Measurements from ENCODE around the gene KLHL3.
"Not testable (repeated sequence)": the region's sequence is repeated elsewhere in the genome, so short reads cannot be mapped to it uniquely, and the experiment has no call there.

Gene KLHL3

GRCh38 chr5:137649228-137649935 lies 86.5 kb downstream of the KLHL3 start:
- Mint-ChIP-seq H3K4me3 (no peak overlapping the region), H3K27me3 (no peaks in the 10 kb centered on the region), H3K27ac (no peak overlapping the region), H3K36me3 (ENCODE audit: low read depth) (peaks cover 23% of the 10 kb centered on the region), H3K4me1 (ENCODE audit: low read depth) (no peaks in the 10 kb centered on the region), H3K9me3 (no peaks in the 10 kb centered on the region)

GRCh38 chr5:137648361-137648760 lies 87.5 kb downstream of the KLHL3 start:
- no peaks in the 10 kb centered on the region for H3K4me1 Mint-ChIP-seq (ENCODE audit: low read depth)
- peaks cover 24% of the 10 kb centered on the region for H3K36me3 Mint-ChIP-seq (ENCODE audit: low read depth)
- H3K27me3 Mint-ChIP-seq: no peaks in the 10 kb centered on the region
- H3K9me3 Mint-ChIP-seq: no peaks in the 10 kb centered on the region
- H3K4me3 Mint-ChIP-seq: no peak overlapping the region
- no peak overlapping the region for H3K27ac Mint-ChIP-seq

GRCh38 chr5:137647401-137647800 lies 88.5 kb downstream of the KLHL3 start:
- H3K27ac Mint-ChIP-seq: no peak overlapping the region
- H3K4me1 Mint-ChIP-seq (ENCODE audit: low read depth): no peaks in the 10 kb centered on the region
- H3K27me3 Mint-ChIP-seq: no peaks in the 10 kb centered on the region
- H3K36me3 Mint-ChIP-seq (ENCODE audit: low read depth): peaks cover 22% of the 10 kb centered on the region
- no peak overlapping the region for H3K4me3 Mint-ChIP-seq
- no peaks in the 10 kb centered on the region for H3K9me3 Mint-ChIP-seq

- Mint-ChIP-seq H3K27ac (no peak overlapping the region), H3K4me1 (ENCODE audit: low read depth) (no peaks in the 10 kb centered on the region), H3K27me3 (no peaks in the 10 kb centered on the region), H3K9me3 (no peaks in the 10 kb centered on the region), H3K4me3 (no peak overlapping the region), H3K36me3 (ENCODE audit: low read depth) (peaks cover 20% of the 10 kb centered on the region)
These were observed 89.1 kb downstream of the KLHL3 start for GRCh38 chr5:137646761-137647160.

- not testable (repeated sequence) for H3K27me3 Mint-ChIP-seq; H3K4me1 Mint-ChIP-seq (ENCODE audit: low read depth); H3K9me3 Mint-ChIP-seq; H3K27ac Mint-ChIP-seq; H3K4me3 Mint-ChIP-seq
- H3K36me3 Mint-ChIP-seq (ENCODE audit: low read depth): peaks cover 20% of the 10 kb centered on the region
These were observed 92.8 kb downstream of the KLHL3 start for GRCh38 chr5:137643081-137643480.

- Mint-ChIP-seq H3K27ac (no peak overlapping the region), H3K4me1 (ENCODE audit: low read depth) (no peaks in the 10 kb centered on the region), H3K36me3 (ENCODE audit: low read depth) (peaks cover 20% of the 10 kb centered on the region), H3K9me3 (no peaks in the 10 kb centered on the region), H3K27me3 (no peaks in the 10 kb centered on the region), H3K4me3 (no peak overlapping the region)
These were observed 93.8 kb downstream of the KLHL3 start for GRCh38 chr5:137642091-137642490.

- Mint-ChIP-seq H3K27ac (no peak overlapping the region), H3K27me3 (no peaks in the 10 kb centered on the region), H3K36me3 (ENCODE audit: low read depth) (peaks cover 13% of the 10 kb centered on the region), H3K4me1 (ENCODE audit: low read depth) (no peaks in the 10 kb centered on the region), H3K9me3 (no peaks in the 10 kb centered on the region), H3K4me3 (no peak overlapping the region)
These were observed 94.7 kb downstream of the KLHL3 start for GRCh38 chr5:137641148-137641547.

- H3K27me3 Mint-ChIP-seq: no peaks in the 10 kb centered on the region
- H3K27ac Mint-ChIP-seq: no peak overlapping the region
- H3K4me3 Mint-ChIP-seq: no peak overlapping the region
- peaks cover 4% of the 10 kb centered on the region for H3K36me3 Mint-ChIP-seq (ENCODE audit: low read depth)
- H3K9me3 Mint-ChIP-seq: no peaks in the 10 kb centered on the region
- H3K4me1 Mint-ChIP-seq (ENCODE audit: low read depth): no peaks in the 10 kb centered on the region
These were observed 96.2 kb downstream of the KLHL3 start for GRCh38 chr5:137639645-137640044.

GRCh38 chr5:137638841-137639240 lies 97.0 kb downstream of the KLHL3 start:
- no peaks in the 10 kb centered on the region for H3K36me3 Mint-ChIP-seq (ENCODE audit: low read depth)
- no peaks in the 10 kb centered on the region for H3K4me1 Mint-ChIP-seq (ENCODE audit: low read depth)
- H3K9me3 Mint-ChIP-seq: no peaks in the 10 kb centered on the region
- H3K27ac Mint-ChIP-seq: no peak overlapping the region
- no peaks in the 10 kb centered on the region for H3K27me3 Mint-ChIP-seq
- H3K4me3 Mint-ChIP-seq: no peak overlapping the region

- no peak overlapping the region for H3K27ac Mint-ChIP-seq
- no peak overlapping the region for H3K4me3 Mint-ChIP-seq
- H3K4me1 Mint-ChIP-seq (ENCODE audit: low read depth): no peaks in the 10 kb centered on the region
- no peaks in the 10 kb centered on the region for H3K36me3 Mint-ChIP-seq (ENCODE audit: low read depth)
- H3K27me3 Mint-ChIP-seq: no peaks in the 10 kb centered on the region
- H3K9me3 Mint-ChIP-seq: no peaks in the 10 kb centered on the region
These were observed 98.8 kb downstream of the KLHL3 start for GRCh38 chr5:137636830-137637714.

- no peaks in the 10 kb centered on the region for H3K27me3 Mint-ChIP-seq
- H3K9me3 Mint-ChIP-seq: no peaks in the 10 kb centered on the region
- H3K4me3 Mint-ChIP-seq: no peak overlapping the region
- no peaks in the 10 kb centered on the region for H3K4me1 Mint-ChIP-seq (ENCODE audit: low read depth)
- H3K27ac Mint-ChIP-seq: no peak overlapping the region
- H3K36me3 Mint-ChIP-seq (ENCODE audit: low read depth): no peaks in the 10 kb centered on the region
These were observed 99.8 kb downstream of the KLHL3 start for GRCh38 chr5:137636099-137636498.

- Mint-ChIP-seq H3K4me1 (ENCODE audit: low read depth) (no peaks in the 10 kb centered on the region), H3K27me3 (no peaks in the 10 kb centered on the region), H3K9me3 (no peaks in the 10 kb centered on the region), H3K36me3 (ENCODE audit: low read depth) (no peaks in the 10 kb centered on the region), H3K27ac (no peak overlapping the region), H3K4me3 (no peak overlapping the region)
These were observed 100.4 kb downstream of the KLHL3 start for GRCh38 chr5:137635521-137635921.

- Mint-ChIP-seq H3K4me3 (no peak overlapping the region), H3K27me3 (no peaks in the 10 kb centered on the region), H3K4me1 (ENCODE audit: low read depth) (no peaks in the 10 kb centered on the region), H3K9me3 (no peaks in the 10 kb centered on the region), H3K36me3 (ENCODE audit: low read depth) (no peaks in the 10 kb centered on the region), H3K27ac (no peak overlapping the region)
These were observed 102.0 kb downstream of the KLHL3 start for GRCh38 chr5:137633896-137634295.

- no peak overlapping the region for H3K4me3 Mint-ChIP-seq
- H3K4me1 Mint-ChIP-seq (ENCODE audit: low read depth): no peaks in the 10 kb centered on the region
- H3K9me3 Mint-ChIP-seq: no peaks in the 10 kb centered on the region
- H3K27ac Mint-ChIP-seq: no peak overlapping the region
- no peaks in the 10 kb centered on the region for H3K36me3 Mint-ChIP-seq (ENCODE audit: low read depth)
- H3K27me3 Mint-ChIP-seq: no peaks in the 10 kb centered on the region
These were observed 103.2 kb downstream of the KLHL3 start for GRCh38 chr5:137632716-137633115.

- Mint-ChIP-seq H3K4me3 (no peak overlapping the region), H3K27me3 (no peaks in the 10 kb centered on the region), H3K36me3 (ENCODE audit: low read depth) (no peaks in the 10 kb centered on the region), H3K9me3 (no peaks in the 10 kb centered on the region), H3K4me1 (ENCODE audit: low read depth) (no peaks in the 10 kb centered on the region), H3K27ac (no peak overlapping the region)
These were observed 104.4 kb downstream of the KLHL3 start for GRCh38 chr5:137631453-137631852.
